Daoy (cell line): Measurements from ENCODE around the gene GREM2. TPM values are rescaled to one million over a fixed set of nuclear protein-coding genes. Genes with fewer than 3 reads are reported as not detected.
A peak's percentile ranks its signal among the peaks of the same experiment; 100 is the strongest.

Experiments
- DNase-seq: peaks from one replicate; pipeline ENCODE4 v3.0.0-alpha.2; 2015; ENCODE audit warnings: low read depth
- total RNA-seq: library from RNA; depleted of rRNA; stranded (reverse); fragments of >200 nt; shearing (Covaris generic); gene quantifications from 2 replicates; pipeline ENCODE4 v1.2.3, GENCODE V29; 2014; rRNA removed

Gene GREM2
- total RNA-seq: not detected in 2 replicates

GRCh38 chr1:240611619-240612480 lies at the start of gene GREM2:
GREM2 (minus strand) TSS chr1:240612155; CDS start chr1:240493475, 118,680 bp downstream.
- peak; percentile 74 for DNase-seq

DNA sequence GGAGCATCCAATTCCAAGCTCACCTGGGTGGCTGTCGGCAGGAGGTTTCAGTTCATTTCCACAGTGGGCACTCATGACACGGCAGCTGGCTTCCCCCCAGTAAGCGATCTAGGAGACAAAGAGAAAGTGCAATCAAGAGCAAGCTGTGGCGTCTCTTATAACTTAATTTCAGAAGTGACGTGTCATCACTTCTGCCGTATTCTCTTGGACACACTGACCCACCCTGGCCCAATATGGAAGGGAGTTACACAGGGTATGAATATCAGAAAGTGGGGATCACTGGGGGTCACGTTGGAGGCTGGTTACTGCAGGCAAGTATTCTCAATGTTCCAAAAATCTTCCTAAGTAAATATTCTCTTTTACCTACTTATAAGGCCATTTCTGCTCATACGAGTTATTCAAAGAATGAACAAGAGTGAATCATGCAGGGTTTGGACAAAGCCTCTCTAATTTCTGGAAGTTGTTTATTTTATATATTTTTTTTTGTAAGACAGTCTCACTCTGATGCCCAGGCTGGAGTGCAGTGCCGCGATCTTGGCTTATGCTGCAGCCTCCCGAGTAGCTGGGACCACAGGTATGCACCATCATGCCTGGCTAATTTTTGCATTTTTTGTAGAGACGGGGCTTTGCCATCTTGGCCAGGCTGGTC lies 46.5 kb upstream of the GREM2 start:
- DNase-seq: peak; percentile 16

DNA sequence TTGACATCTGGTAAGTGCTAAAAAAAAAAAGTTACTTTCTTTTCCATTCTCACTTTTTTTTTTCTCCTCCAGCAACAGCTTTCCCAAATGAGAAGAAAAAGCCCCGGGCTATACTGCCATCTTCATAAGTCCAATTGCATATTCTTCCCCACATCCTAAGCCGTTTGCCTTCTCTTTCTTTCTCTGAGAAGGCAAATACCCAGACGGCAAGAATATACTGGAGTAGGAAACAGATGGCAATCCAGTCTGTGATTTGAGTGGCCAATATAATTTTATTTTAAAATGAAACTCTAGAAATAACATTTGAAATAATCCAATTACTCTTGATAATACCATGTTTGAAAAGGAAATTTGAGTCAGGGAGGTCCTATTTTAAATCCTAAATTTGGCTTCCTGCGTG lies 44.6 kb upstream of the GREM2 start:
- DNase-seq: no peak

- DNase-seq: no peak
Measured at GRCh38 chr1:240652961-240653409, 41.0 kb upstream of the GREM2 start.

- no peak for DNase-seq
Measured at GRCh38 chr1:240652549-240652948, 40.6 kb upstream of the GREM2 start.

DNA sequence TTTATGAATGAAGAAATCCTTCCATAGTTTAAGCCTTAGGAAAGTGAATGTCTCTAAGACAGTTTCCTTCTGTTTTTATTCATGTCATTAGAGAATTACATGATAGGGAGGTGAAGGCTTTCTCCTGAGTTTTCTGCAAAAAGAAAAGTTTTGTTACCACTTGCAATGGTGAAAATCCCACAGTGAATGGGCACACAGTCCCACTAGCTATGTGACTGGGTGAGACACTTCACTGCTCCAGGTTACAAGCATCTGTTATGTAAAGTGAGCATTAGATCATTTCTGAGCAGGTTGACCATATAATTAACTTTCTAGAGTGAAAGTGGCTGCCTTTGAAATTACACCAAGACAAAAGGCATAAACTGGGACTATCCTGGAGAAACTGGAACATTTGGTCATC lies 38.9 kb upstream of the GREM2 start:
- DNase-seq: no peak

GRCh38 chr1:240649733-240650721 lies 38.1 kb upstream of the GREM2 start:
- no peak for DNase-seq

GRCh38 chr1:240646571-240647240 lies 34.8 kb upstream of the GREM2 start:
- DNase-seq: no peak

GRCh38 chr1:240644732-240645131 lies 32.8 kb upstream of the GREM2 start:
- DNase-seq: peak; percentile 24

GRCh38 chr1:240635466-240636256 lies 23.7 kb upstream of the GREM2 start:
- no peak for DNase-seq

GRCh38 chr1:240630409-240630808 lies 18.5 kb upstream of the GREM2 start:
- DNase-seq: no peak

- DNase-seq: no peak
Measured at GRCh38 chr1:240621249-240621648, 9.3 kb upstream of the GREM2 start.

DNA sequence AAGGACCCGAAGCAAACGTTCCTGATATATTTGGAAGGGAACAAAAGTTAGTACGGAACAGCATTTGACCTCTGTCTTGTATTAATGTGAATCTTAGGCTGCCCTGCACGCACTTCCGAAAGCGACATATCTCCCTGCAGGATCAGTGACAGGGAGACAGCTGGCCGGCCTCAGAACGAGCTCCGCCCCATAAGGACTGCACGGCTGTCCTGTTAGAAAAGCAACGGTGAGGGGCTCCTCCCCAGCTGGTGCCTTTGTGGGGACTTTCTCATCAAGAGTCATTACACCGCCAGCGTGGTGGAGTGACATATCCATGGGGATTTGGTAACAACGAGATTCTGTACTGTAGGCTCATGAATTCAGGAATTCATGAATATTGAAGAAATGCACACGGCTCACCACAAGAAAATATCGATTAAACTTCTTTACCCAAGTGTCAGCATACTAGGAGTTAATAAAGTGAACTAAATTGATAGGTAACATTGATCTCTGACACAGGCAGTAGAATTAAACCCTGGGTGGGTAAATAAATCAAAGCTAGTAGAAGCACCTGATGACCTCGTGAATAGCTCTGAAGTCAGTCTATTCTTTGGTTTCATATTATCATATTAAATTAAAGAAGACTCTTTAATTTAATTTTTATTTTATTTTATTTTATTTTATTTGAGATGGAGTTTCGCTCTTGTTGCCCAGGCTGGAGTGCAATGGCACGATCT lies 8.1 kb upstream of the GREM2 start:
- no peak for DNase-seq

GRCh38 chr1:240619357-240619756 lies 7.4 kb upstream of the GREM2 start:
- no peak for DNase-seq

DNA sequence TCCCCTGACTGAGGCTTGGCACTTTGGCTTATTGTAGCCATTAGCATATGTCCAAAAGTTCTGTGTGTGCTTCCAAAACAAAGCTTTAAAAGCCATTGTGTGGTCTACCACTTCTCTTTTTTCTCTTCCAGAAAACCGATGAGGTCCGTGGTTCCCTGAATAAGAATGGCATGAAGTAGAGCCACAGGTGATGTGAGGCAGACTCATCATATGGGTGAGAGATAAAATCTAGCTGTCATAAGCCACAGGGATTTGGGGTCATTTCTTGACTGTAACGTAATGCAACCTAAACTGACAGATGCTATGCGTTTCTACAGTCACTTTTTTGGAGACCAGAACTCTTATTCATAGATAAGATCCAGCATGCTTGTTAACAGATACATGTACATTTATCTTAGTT lies 7.0 kb upstream of the GREM2 start:
- DNase-seq: no peak

GRCh38 chr1:240616018-240616417 lies 4.1 kb upstream of the GREM2 start:
- no peak for DNase-seq

- no peak for DNase-seq
Measured at GRCh38 chr1:240613356-240614142, 1.6 kb upstream of the GREM2 start.

DNA sequence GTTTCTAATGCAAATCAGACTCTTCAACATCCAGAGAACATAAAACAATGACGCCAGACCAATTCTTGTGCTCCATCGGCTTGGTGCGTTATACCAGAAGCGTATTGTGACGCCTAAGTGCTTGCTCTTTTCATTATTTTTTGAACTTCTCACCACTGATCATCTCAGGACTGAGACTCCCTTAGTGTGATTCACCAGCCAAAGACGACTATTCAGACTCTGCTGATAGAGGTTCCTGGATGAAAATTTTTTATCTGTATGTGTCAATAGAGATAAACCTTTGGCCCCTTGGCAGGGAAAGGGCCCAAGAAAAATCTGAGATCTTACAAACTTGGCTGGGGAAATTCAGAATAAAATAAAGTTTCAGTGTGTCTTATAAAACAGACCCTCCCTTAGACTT lies 856 bp upstream of the GREM2 start:
- DNase-seq: no peak

- no peak for DNase-seq
Measured at GRCh38 chr1:240611228-240611618, 732 bp downstream of the GREM2 start.
